MM.1S (cell line): ENCODE data around the gene DMXL2.
"Not testable (repeated sequence)": the region's sequence is repeated elsewhere in the genome, so short reads cannot be mapped to it uniquely, and the experiment has no call there.

Source experiments
- DNase-seq: peaks from one replicate; pipeline ENCODE4 v3.0.0-alpha.2; 2015
- H2AFZ ChIP-seq: fragments of 300-600 bp; sonication (generic); 2 replicates; pipeline ENCODE4 v1.6.0; 2016; ENCODE audit warnings: antibody characterized with exemption, low read length
- H3F3A ChIP-seq: fragments of 300-600 bp; sonication (generic); 2 replicates; pipeline ENCODE4 v1.6.1; 2016; ENCODE audit warnings: mild to moderate bottlenecking, antibody characterized with exemption, low read length, moderate library complexity, mixed read lengths; ENCODE audit not compliant: insufficient read depth
- H3K27ac ChIP-seq: fragments of 300-600 bp; sonication (generic); 2 replicates; pipeline ENCODE4 v1.5.1; 2016; ENCODE audit warnings: mild to moderate bottlenecking, low read length
- H3K27me3 ChIP-seq: fragments of 300-600 bp; sonication (generic); replicated peaks from 2 replicates; pipeline ENCODE4 v1.6.0; 2016; ENCODE audit warnings: low read length; ENCODE audit not compliant: insufficient read depth
- H3K36me3 ChIP-seq: fragments of 300-600 bp; sonication (generic); replicated peaks from 2 replicates; pipeline ENCODE4 v1.6.1; 2016; ENCODE audit warnings: mild to moderate bottlenecking, low read length, mixed read lengths; ENCODE audit not compliant: insufficient read depth
- H3K4me1 ChIP-seq: fragments of 300-600 bp; sonication (generic); 2 replicates; pipeline ENCODE4 v1.6.1; 2016; ENCODE audit warnings: low read length, mixed read lengths
- H3K4me2 ChIP-seq: fragments of 300-600 bp; sonication (generic); 2 replicates; pipeline ENCODE4 v1.6.0; 2016; ENCODE audit warnings: low read depth, low read length
- H3K4me3 ChIP-seq: fragments of 300-600 bp; sonication (generic); 2 replicates; pipeline ENCODE4 v1.5.1; 2016; ENCODE audit warnings: low read length, mixed read lengths
- H3K79me2 ChIP-seq: fragments of 300-600 bp; sonication (generic); 2 replicates; pipeline ENCODE4 v1.6.1; 2016; ENCODE audit warnings: mixed run types, low read length, mixed read lengths
- H3K9ac ChIP-seq: fragments of 300-600 bp; sonication (generic); 2 replicates; pipeline ENCODE4 v1.6.1; 2016; ENCODE audit warnings: low read length, mixed read lengths
- H3K9me2 ChIP-seq: fragments of 300-600 bp; sonication (generic); replicated peaks from 2 replicates; pipeline ENCODE4 v1.6.1; 2016; ENCODE audit warnings: mild to moderate bottlenecking, low read length, mixed read lengths; ENCODE audit not compliant: insufficient read depth
- H3K9me3 ChIP-seq: fragments of 300-600 bp; sonication (generic); replicated peaks from 2 replicates; pipeline ENCODE4 v1.6.1; 2016; ENCODE audit warnings: mild to moderate bottlenecking, low read length, mixed read lengths; ENCODE audit not compliant: insufficient read depth
- H4K20me1 ChIP-seq: fragments of 300-600 bp; sonication (generic); 2 replicates; pipeline ENCODE4 v1.6.1; 2016; ENCODE audit warnings: mild to moderate bottlenecking, low read length, moderate library complexity, mixed read lengths; ENCODE audit not compliant: insufficient read depth
- EZH2 ChIP-seq: fragments of 300-600 bp; sonication (generic); optimal IDR thresholded peaks from 2 replicates; pipeline ENCODE3; 2017; ENCODE audit warnings: low read depth, mild to moderate bottlenecking, antibody characterized with exemption, low read length, mixed read lengths
- EZH2phosphoT487 ChIP-seq: fragments of 300-600 bp; sonication (generic); IDR thresholded peaks from 2 replicates; pipeline ENCODE4 v1.6.1; 2018; ENCODE audit warnings: antibody characterized with exemption, low read length
- TF ChIP-seq, protein P1 (sequence below): fragments of 300-600 bp; sonication (generic); IDR thresholded peaks from 2 replicates; pipeline ENCODE4 v1.5.1; 2016; ENCODE audit warnings: antibody characterized with exemption, low read length, mixed read lengths

Gene DMXL2

GRCh38 chr15:51658664-51659063 is 36.1 kb upstream of the DMXL2 start:
- DNase-seq: peak; percentile 76
- TF ChIP-seq EZH2phosphoT487 (no peak), EZH2 (no peak)
- TF ChIP-seq, protein P1, sequence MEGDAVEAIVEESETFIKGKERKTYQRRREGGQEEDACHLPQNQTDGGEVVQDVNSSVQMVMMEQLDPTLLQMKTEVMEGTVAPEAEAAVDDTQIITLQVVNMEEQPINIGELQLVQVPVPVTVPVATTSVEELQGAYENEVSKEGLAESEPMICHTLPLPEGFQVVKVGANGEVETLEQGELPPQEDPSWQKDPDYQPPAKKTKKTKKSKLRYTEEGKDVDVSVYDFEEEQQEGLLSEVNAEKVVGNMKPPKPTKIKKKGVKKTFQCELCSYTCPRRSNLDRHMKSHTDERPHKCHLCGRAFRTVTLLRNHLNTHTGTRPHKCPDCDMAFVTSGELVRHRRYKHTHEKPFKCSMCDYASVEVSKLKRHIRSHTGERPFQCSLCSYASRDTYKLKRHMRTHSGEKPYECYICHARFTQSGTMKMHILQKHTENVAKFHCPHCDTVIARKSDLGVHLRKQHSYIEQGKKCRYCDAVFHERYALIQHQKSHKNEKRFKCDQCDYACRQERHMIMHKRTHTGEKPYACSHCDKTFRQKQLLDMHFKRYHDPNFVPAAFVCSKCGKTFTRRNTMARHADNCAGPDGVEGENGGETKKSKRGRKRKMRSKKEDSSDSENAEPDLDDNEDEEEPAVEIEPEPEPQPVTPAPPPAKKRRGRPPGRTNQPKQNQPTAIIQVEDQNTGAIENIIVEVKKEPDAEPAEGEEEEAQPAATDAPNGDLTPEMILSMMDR: no peak
- peak overlapping the region; percentile 28; the same call in 1 of the 2 replicates for H3K4me2 ChIP-seq
- 0 out of 2 replicates have a peak overlapping the region, but pooled peaks have one; percentile 2 for H2AFZ ChIP-seq
- H3K79me2 ChIP-seq: no peaks in the 10 kb centered on the region
- no peak overlapping the region for H3K9ac ChIP-seq
- peak overlapping the region; percentile 4; the same call in 1 of the 2 replicates for H3K4me3 ChIP-seq
- no peaks in the 10 kb centered on the region for H4K20me1 ChIP-seq
- no peaks in the 10 kb centered on the region for H3F3A ChIP-seq
- no peak overlapping the region for H3K27ac ChIP-seq
- no peaks in the 10 kb centered on the region for H3K9me3 ChIP-seq
- peaks cover 4% of the 10 kb centered on the region; the same call in 1 of the 2 replicates for H3K4me1 ChIP-seq
- H3K27me3 ChIP-seq: no peaks in the 10 kb centered on the region
- H3K9me2 ChIP-seq: no peaks in the 10 kb centered on the region
- no peaks in the 10 kb centered on the region for H3K36me3 ChIP-seq

GRCh38 chr15:51655401-51656057 is 33.0 kb upstream of the DMXL2 start:
- H3K27me3 ChIP-seq, H3K27ac ChIP-seq, H3K9ac ChIP-seq, DNase-seq, H3K9me2 ChIP-seq, H3F3A ChIP-seq, H3K9me3 ChIP-seq, H2AFZ ChIP-seq, H3K36me3 ChIP-seq, H3K79me2 ChIP-seq, H3K4me3 ChIP-seq, H3K4me1 ChIP-seq, H4K20me1 ChIP-seq, H3K4me2 ChIP-seq: not testable (repeated sequence)

DNA sequence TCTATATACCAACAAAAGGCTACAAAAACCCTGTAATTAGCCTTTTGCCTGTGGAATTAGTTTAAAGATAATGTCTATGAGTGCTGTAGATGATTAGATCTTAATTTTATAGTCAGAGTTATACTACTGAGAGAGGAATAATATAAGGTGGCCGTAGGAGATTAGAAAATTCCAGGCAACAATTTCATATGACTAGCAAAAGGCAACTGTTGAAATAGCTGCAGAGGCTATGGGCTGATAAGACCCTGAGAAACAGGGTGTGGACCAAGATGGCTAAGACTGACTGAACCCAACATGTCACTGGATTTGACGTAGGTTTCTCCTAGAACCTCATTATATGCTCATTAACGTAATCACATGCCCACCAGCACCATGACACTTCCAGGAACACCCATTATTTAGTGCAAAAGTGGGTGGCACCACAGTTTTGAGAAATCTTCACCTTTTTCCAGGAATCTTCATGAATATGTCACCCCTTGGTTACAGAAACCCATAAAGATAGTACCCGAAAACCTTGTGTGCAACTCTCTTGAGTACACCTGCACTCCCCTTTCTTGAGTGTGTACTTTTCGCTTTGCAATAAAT is 29.6 kb upstream of the DMXL2 start:
- Histone ChIP-seq H3F3A (no peaks in the 10 kb centered on the region), H3K27me3 (no peaks in the 10 kb centered on the region), H3K9me2 (no peaks in the 10 kb centered on the region), H2AFZ (no peak overlapping the region), H3K9me3 (no peaks in the 10 kb centered on the region), H4K20me1 (no peaks in the 10 kb centered on the region), H3K4me1 (no peaks in the 10 kb centered on the region), H3K79me2 (no peaks in the 10 kb centered on the region), H3K4me3 (no peak overlapping the region), H3K27ac (no peak overlapping the region), H3K4me2 (no peak overlapping the region), H3K9ac (no peak overlapping the region), H3K36me3 (no peaks in the 10 kb centered on the region)
- TF ChIP-seq, protein P1: no peak
- TF ChIP-seq EZH2: no peak
- TF ChIP-seq EZH2phosphoT487: no peak
- DNase-seq: no peak
